ENCODE measurements around the gene STRAP.
"Not testable (repeated sequence)": the region's sequence is repeated elsewhere in the genome, so short reads cannot be mapped to it uniquely, and the experiment has no call there.

STRAP gene

DNA sequence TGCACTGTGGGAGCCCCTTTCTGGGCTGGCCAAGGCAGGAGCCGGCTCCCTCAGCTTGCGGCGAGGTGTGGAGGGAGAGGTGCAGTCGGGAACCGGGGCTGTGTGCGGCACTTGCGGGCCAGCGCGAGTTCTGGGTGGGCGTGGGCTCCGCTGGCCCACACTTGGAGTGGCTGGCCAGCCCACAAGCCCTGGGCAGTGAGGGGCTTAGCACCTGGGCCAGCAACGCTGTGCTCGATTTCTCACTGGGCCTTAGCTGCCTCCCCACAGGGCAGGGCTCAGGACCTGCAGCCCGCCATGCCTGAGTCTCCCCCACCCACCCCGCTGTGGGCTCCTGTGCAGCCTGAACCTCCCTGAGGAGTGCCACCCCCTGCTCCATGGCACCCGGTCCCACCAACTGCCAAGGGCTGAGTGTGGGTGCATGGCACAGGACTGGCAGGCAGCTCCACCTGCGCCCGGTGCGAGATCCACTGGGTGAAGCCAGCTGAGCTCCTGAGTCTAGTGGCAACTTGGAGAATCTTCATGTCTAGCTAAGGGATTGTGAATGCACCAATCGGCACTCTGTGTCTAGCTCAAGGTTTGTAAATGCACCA lies 7.5 kb upstream of the STRAP start:
- DNase-seq, result not testable (repeated sequence)

DNA sequence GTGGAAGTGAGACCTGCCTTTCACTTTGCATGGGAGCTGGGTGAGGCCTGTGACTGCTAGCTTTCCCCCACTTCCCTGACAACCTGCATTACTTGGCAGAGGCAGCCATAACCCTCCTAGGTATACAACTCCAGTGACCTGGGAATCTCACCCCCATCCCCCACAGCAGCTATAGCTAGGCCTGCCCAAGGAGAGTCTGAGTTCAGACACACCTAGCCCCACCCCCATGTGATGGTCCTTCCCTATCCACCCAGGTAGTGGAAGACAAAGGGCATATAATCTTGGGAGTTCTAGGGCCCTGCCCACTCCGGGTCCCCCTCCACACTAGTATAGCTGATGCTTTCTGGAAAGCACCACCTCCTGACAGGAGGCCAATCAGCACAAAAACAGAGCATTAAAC lies 6.3 kb upstream of the STRAP start:
- no peak for DNase-seq

DNA sequence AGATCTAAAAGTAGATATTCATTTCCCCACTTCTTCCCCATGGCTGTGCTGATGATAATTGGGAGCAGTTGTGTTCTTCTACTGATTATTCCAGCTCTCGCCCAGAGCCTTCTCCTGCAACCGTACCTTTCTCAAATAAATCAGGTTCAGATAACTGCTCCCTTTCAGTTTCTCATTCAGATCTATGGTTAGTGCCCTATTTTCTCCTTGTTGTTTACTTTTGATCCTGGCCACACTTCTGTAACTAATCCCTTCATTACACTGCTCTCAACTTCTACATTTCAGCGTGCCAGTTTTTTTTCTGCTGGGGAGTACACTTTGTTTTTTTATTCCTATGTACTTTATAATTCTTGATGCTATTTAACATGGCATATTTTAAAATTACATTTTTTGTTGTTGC lies 2.8 kb upstream of the STRAP start:
- DNase-seq, result no peak

DNA sequence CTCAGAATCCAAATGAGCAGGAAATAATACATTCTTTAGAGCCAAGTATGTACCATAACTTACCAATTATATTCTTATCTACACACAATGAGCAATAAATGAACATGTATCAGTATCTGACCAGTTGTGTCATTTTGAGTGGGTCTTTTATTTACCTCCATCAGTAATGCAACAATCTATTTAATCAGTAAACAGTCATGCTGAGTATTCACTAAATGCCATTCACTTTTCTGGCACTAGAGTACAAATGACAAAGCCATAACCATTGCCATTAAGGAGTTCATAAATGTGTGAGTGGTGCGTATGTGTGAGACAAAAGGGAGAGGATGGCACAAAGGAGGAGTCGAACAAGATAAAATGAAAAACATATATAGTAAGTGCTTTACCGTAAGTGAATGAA lies 1.5 kb upstream of the STRAP start:
- no peak for DNase-seq

DNA sequence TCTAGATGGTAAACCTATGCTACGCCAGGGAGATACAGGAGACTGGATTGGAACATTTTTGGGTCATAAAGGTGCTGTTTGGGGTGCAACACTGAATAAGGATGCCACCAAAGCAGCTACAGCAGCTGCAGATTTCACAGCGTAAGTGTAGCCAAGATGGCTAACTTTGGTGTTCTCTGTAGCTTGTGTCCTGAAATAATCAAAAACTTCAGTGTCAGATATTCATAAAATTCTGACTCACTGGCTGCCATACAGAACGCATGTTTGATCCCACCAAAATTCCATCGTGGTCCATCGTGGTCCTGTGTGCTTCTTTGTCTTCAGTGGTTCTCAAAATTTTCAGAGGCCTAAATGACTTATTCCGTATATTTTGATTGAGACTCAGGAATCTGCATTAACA lies 1.3 kb downstream of the STRAP start:
- DNase-seq, result no peak

DNA sequence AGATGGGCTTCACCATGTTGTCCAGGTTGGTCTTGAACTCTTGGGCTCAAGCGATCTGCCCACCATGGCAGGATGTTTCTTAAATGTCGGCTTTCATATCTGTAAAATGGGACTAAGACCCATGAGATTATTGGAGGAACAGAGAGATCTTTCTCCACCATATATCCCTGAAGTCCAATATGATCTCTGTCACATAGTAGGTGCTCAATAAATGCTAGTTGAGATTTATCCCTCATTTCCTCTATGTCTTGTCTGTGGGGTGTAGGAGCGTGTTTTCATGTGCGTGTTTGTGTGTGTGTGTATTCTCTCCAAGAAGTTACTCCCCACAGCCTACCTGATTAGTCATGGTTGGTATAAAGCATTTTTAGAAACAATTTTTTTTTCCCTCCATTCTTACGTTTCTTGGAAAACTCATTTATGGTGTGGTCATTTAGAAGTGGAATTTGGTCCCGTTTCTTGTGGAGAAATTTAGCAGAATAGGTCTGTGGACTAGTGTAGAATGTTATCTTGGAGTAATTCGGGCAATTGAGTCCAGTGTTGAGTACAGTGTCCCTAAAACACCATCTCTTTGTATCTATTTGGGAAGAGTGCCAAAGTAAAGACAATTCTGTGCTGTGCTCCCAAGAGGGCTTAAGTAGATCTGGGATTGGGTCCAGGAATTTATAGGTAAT lies 4.3 kb downstream of the STRAP start:
- DNase-seq, result no peak

DNA sequence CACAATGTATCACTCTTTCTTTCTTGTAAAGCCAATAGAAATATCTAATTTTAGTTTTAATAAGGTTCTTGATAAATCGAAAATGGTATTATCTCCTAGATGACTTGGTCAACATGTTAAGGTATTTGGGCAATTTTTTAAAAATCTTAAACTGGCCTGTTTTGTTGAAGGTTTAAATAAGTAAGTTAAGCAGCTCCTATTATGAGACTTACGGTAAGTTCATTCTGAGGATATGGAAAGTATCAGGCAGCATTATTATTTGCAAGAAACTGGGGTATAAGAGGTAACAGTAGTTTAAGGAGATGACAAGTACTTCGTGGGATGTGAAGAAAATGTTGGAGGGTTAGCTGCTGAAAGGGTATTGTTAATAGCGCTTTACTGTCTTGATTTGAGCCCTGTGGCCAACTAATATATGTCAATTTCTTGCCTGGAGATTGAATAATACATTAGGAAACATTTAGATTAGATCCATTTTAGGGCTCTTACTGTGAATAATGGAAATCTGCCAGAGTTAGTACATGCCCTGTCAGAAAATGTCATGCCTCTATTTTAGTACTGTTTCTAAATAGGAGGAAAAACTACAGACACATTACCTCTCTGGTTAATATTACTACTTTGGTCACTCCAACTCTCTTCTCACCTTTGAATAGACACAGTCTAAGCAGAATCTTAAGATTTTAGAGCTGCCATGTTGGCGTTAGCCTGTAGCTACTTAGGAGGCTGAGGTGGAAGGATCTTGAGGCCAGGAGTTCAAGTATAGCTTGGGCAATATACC lies 5.0 kb downstream of the STRAP start:
- no peak for DNase-seq

DNA sequence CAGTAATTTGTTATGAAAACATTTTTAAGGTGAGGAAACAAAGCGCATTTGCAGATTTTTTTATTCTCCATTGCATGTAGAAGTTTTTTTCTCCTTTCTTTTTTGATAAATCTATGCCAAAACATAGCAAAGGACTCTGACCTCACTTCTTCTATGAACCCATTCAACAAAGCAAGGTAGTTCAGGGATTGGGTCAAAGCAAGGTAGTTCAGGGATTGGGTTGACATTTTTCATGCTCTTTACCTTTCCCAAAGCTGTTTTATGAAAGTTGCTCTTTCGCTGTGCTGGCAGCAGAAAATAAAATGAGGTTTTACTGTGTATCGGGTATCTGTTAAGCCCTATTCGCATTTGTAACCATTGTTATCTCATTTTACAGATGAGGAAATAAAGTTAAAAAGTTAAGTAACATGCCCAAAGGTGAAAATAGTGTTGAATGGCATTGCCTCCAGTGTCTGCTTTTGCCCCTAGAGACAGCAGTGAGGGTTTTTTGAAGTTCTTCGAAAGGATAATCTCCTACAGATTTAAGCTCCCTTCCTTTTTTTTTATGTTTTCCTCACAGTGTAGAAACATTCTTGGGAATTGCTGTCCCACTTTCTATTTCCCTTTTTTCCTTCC lies 10.6 kb downstream of the STRAP start:
- DNase-seq, result no peak

DNA sequence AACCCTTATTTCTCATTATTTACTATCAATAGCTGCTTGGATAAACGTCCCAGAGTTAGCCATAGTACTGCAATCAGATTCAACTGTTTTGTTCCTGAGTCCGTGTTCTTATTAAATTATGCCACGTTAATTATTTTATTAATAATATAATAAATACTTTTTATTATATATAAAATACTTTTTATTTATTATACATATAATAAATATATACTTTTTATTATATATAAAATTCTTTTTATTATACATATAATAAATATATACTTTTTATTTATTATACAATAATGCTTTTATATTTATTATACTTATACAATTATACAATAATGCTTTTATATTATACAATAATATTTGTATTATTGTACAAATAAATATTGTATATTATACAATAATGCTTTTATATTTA lies 11.1 kb downstream of the STRAP start:
- DNase-seq, result no peak

DNA sequence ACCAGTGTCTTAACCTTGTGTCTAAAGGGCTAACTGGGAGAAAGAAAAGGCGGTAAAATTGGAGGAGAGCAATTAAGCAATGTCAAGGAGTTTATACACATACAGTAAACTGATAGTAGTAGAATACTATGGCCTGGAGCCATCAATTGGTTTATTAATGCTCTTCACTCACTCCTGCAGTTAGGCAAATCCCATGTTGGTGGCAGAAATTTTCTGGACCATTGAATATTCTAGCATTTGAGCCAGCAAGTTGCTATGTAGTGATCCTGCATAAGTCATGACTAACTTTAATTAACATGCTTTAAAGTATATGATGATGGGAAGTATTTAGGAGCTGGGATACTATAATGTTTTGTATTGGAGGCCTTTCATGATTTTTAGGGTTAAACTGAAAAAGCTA lies 14.7 kb downstream of the STRAP start:
- DNase-seq, result no peak

DNA sequence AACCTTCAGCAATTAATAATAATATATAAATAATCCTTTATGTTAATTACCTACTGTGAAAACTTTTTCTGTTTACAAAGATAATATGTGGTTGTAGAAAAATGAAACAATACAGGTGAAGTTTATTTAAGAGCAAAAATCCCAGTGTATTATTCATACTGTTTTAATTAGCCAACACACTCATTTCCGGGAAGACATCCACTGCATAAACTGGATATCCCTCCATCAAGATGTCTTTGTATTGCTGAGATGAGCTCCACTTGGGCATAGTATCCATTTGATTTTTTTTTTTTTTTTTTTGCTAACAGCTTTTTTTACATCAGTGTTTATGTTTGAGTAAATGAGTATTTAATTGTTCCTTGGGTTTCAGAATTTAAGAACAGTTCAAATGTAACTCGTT lies 15.2 kb downstream of the STRAP start:
- no peak for DNase-seq

DNA sequence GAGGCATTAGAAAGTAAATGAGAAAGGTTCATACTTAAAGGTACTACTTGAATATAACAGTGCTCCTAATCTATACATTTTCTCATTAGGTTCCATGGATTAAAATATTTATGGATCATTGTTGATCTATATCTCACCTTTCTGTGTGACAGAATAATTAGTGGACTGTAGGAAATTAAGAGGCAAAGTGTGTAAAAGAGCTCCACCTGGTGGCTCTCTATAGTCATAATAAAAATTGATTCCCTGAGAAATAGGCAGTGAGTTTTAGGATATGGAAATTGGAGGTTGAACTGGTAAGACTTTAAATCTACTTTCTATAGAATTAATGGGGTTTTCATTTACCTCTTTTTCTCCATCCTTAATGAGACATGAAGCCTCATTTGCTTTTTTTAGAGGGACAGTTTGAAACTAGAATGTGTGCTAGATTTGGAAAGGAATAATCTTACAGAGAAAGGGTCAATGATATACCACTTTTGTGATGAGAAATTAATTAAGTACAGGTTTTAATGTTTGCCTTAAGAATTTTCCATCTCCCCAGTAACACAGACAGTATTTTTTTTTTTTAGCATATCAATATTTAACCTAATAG lies 17.2 kb downstream of the STRAP start:
- no peak for DNase-seq

DNA sequence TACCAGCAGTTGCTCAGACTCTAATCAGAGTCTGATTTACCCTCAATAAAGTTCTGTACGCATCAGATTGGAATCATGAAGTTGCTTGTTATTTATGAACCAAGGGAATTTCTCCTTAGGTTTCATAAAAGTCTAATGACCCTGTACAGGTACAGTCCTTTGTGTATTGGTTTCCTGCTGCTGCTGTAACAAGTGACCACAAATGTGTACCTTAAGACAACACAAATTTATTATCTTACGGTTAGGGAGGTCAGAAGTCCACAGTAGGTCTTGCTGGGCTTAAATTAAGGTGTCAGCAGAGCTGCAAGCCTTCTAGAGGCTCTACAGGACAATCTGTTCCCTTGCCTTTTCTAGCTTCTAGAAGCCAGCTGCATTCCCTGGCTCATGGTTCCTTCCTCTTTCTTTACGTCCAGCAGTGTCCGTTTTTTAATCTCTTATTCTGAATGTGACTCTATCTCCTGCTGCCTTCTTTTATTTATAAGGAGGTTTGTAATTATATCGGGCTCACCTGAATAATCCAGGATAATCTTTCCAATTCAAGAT lies 22.3 kb downstream of the STRAP start:
- no peak for DNase-seq

DNA sequence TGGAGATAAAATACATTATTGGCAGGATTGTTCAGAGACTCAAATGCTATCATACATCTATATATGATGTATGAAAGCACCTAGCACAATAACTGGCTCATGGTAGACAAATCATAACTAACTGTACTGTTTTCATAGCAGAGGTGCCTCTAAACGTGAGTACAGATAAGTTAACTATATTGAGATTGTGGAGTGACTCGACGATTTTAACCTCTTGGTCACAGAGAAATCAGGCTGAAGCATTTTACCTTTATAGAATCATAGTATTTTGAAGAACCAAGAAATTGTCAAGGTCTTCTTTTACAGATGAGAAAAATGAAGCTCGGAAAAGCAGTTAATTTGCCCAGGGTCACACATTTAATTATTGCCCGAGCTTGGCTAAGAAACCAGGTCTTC lies 28.3 kb downstream of the STRAP start:
- no peak for DNase-seq

DNA sequence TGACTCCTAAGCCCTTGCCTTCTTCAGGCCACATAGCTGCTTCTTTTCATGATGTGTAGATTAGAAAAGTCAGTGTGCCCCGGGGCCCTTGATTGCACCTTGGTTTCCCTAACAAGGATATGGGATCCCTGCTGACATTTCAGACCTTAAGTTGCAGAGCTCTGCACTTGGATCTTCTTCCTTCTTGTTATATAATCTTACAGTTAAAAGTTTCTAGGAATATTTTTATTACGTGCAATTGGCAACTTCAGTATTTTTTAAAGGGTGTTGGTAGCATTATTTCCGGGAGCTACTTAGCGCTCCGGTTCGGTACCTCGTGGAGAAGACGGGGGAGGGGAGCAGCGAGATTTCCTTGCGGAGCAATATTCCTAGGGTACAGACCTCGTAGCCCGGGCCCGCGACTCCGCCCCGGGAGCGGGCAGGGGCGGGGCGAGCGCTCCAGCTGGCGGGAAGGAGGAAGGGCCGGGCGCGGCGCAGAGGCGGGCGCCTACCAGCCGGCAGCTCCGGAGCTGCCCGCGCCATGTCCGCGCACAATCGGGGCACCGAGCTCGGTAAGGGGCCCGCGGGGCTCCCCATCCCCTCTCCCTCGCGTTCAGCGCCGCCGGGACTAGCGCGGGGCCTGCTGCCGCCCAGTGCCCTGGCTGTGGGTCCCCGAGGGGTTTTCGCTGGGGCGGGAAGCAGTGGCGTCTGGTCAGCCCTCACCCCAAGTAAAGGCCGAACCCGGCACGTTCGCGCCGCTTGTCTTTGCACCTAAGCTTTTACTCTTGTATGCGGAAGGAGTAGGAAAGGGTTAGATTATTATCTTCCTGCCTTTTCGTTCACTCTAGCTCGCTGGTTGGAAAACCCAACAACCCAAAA lies 28.9 kb downstream of the STRAP start, which contains the start of gene DERA:
Gene DERA, plus strand, starts transcription at position 469 of the 858 bp plus-strand sequence. Its CDS starts 52 bp downstream, at position 521.
- peak; percentile 26 for DNase-seq

DNA sequence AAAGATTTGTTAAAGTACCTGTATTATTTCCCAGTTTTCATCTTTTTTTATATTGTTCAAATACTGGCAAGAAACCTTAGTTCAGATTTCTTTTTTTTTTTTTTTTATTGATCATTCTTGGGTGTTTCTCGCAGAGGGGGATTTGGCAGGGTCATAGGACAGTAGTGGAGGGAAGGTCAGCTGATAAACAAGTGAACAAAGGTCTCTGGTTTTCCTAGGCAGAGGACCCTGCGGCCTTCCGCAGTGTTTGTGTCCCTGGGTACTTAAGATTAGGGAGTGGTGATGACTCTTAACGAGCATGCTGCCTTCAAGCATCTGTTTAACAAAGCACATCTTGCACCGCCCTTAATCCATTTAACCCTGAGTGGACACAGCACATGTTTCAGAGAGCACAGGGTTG lies 29.7 kb downstream of the STRAP start:
- not testable (repeated sequence) for DNase-seq

DNA sequence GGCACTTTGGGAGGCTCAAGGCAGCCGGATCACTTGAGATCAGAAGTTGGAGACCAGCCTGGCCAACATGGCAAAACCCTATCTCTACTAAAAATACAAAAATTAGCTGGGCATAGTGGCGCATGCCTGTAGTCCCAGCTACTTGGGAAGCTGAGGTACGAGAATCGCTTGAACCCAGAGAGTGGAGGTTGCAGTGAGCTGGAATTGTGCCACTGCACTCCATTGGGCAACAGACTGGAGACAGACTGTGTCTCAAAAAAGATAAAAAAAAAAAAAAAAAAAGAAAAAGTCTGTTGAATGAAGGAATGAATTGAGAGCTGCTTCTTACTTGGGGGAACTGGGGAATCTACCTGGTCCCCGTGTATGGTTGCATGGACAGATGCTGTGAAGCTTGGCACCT lies 31.9 kb downstream of the STRAP start:
- DNase-seq, result not testable (repeated sequence)

DNA sequence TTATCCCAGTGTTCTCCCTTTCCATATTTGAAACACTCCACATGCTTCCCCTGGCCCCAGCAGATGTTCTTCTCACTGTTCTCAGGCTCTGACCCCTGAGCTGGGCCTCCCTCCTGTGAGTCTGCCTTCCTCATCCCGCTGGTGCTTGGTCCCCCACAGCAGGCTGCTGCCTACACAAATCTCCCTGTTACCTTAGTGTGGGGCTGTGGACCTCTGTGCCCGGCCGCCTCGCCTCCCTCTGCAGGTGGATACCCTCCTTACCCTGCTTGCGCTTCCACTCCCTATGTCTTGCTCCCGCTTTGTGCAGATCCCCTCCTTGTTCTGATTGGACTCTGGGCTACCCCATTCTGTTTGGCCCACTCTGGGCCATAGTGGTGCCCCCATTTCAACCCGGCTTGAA lies 35.9 kb downstream of the STRAP start:
- DNase-seq, result no peak

DNA sequence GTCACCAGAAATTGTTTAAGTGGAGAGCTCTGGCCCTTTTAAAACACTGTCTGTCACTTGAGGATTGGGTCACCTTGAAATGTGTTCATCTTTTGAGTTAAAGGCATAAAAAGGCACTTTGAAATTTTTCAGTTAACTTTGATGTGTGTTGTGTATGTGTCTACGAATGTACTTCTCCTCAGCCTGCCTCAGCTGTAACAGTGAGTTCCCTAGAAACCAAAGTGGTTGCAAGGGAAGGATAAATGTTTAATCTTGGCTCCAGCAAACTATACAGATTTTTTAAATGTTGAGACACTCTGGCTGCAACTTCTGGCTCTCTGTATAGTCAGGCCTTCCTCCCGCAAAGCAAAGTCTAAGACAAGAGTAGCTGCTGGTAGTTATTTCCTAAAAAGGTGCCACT lies 37.2 kb downstream of the STRAP start:
- DNase-seq, result no peak

DNA sequence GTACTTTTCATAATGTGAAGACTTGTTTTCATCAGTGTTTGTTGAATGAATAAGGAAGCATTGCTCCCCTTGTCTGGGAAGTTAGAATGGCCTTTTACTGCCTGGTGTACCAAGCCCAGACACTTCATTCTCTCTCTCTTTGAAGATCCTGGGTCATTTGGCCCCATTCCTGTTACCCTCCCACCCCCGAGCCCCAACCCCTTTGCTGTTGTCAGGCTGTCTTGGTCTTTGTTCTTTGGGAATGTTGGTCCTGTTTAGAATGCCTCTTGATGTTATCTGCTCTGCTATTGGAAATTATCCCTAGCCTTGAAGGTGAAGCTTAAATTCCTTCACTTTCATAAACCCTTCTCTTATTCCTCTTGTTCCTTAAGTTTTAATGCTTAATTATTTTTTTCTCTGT lies 42.8 kb downstream of the STRAP start:
- no peak for DNase-seq

DNA sequence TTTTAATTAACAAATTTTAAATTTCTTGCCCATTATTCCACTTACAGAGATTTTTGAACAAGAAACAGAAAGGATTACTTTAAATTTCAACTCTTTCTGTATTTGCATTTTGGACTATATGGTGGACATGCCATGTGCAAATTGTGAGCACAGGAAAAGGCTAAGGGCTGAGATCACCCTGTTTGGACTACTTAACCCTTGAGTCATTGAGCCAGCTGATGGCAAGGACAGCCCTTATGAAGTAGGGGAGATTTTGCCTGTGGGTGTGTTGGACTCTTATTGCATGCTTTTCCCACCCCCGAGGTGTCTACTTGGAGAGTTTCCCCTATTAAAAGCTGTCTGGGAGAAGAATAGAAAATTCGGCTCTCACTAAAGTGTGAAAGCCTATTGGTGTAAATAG lies 46.2 kb downstream of the STRAP start:
- DNase-seq, result no peak

Measured in 8988T (cell line).